Measurements from ENCODE around the gene NEMP1. TPM values are rescaled to one million over a fixed set of nuclear protein-coding genes. Genes with fewer than 3 reads are reported as not detected.
"Not testable (repeated sequence)": the region's sequence is repeated elsewhere in the genome, so short reads cannot be mapped to it uniquely, and the experiment has no call there.

NEMP1 gene
- total RNA-seq, 1 donor from 2014 or later = 32.0 TPM

DNA sequence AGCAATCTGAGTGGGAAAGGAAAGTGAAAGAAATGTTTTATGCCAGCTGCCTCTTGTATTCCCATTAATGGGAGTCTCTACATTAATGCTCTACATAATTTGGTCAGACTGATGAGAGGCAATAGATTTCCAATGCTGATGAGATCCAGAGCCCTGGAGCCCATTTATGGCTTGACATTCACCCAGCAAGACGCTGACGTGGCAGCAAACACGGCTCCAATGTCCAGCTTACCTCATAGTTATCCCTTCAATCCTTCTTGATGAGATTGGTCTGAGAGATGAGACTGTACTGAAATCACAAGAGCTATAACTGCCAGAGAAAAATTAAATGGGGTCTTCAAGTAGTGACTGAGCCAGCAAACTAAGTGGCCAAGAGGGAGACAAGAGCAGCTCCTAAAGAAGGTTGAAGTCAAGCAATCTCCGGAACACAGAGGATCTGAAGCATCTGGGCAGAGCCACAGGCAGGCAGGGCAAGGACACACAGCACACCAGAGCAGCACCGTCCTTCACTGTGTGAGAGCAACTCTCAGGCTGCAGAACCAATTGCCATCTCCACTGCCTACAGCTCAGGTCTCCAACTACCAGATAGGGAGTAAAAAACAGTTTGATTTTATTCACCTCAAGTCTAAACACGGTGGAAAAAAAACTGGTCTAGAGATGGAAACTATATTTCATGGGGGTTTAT, 21.4 kb downstream of the NEMP1 start:
- H3K4me3 Mint-ChIP-seq = no peak overlapping the region
- H3K27ac Mint-ChIP-seq = no peak overlapping the region

DNA sequence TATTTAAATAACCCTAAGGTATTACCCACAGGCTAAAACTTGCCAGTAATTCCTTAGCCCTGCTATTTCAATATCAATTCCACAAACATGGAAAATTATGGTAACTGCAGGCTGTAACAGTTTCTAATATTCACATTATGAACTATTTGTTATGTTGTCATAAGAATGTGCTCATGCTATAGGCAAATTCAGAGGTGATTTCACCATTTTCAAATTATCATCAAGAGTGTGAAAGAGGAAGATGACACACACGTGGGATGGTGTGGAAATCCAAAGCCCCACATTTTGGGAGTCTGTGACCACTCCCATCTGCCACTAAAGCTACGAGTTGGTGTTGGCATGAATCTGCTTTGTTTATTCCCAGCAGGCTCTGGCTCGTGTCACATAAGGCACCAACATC, 22.8 kb downstream of the NEMP1 start:
- peaks cover 21% of the 10 kb centered on the region for H3K36me3 Mint-ChIP-seq
- no peak for DNase-seq (ENCODE audit: extremely low spot score, unreplicated experiment)

More for the DNA sequence above, 21.4 kb downstream of the NEMP1 start:
- H3K9me3 Mint-ChIP-seq = no peaks in the 10 kb centered on the region
- peaks cover 23% of the 10 kb centered on the region for H3K36me3 Mint-ChIP-seq
- no peaks in the 10 kb centered on the region for H3K4me1 Mint-ChIP-seq (ENCODE audit: unreplicated experiment)
- TF ChIP-seq CTCF (conservative IDR thresholded peaks at IDR 0.05) = no peak
- H3K27me3 Mint-ChIP-seq = no peaks in the 10 kb centered on the region
- no peak for DNase-seq (ENCODE audit: extremely low spot score, unreplicated experiment)

DNA sequence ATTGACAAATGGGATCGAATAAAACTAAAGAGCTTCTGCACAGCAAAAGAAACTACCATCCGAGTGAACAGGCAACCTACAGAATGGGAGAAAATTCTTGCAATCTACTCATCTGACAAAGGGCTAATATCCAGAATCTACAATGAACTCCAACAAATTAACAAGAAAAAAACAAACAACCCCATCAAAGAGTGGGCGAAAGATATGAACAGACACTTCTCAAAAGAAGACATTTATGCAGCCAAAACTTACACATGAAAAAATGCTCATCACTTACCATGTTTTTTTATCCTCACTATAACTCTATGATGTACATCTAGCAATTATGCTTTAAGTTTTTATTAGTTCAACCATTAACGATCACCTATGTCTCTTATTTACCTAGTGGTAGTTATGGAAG, 24.7 kb downstream of the NEMP1 start:
- H3K27ac Mint-ChIP-seq, H3K4me3 Mint-ChIP-seq: not testable (repeated sequence)
- peaks cover 16% of the 10 kb centered on the region for H3K27me3 Mint-ChIP-seq

More for the DNA sequence above, 22.8 kb downstream of the NEMP1 start:
- Mint-ChIP-seq H3K27me3 (peaks cover 4% of the 10 kb centered on the region), H3K4me1 (ENCODE audit: unreplicated experiment) (no peaks in the 10 kb centered on the region), H3K27ac (no peak overlapping the region), H3K9me3 (no peaks in the 10 kb centered on the region), H3K4me3 (no peak overlapping the region)
- no peak for TF ChIP-seq CTCF (conservative IDR thresholded peaks at IDR 0.05)

GRCh38 chr12:57053146-57053545, 25.4 kb downstream of the NEMP1 start:
- H3K4me3 Mint-ChIP-seq; H3K4me1 Mint-ChIP-seq (ENCODE audit: unreplicated experiment); DNase-seq (ENCODE audit: extremely low spot score, unreplicated experiment); H3K9me3 Mint-ChIP-seq; H3K27ac Mint-ChIP-seq; H3K36me3 Mint-ChIP-seq: not testable (repeated sequence)
- peaks cover 21% of the 10 kb centered on the region for H3K27me3 Mint-ChIP-seq

More for the DNA sequence above, 24.7 kb downstream of the NEMP1 start:
- not testable (repeated sequence) for H3K4me1 Mint-ChIP-seq (ENCODE audit: unreplicated experiment); DNase-seq (ENCODE audit: extremely low spot score, unreplicated experiment); H3K9me3 Mint-ChIP-seq
- peaks cover 13% of the 10 kb centered on the region for H3K36me3 Mint-ChIP-seq

- no peaks in the 10 kb centered on the region for H3K4me1 Mint-ChIP-seq (ENCODE audit: unreplicated experiment)
- H3K27ac Mint-ChIP-seq = no peak overlapping the region
- no peak for TF ChIP-seq CTCF (conservative IDR thresholded peaks at IDR 0.05)
- no peaks in the 10 kb centered on the region for H3K9me3 Mint-ChIP-seq
- peaks cover 8% of the 10 kb centered on the region for H3K36me3 Mint-ChIP-seq
- H3K4me3 Mint-ChIP-seq = no peak overlapping the region
- no peak for DNase-seq (ENCODE audit: extremely low spot score, unreplicated experiment)
- H3K27me3 Mint-ChIP-seq = peaks cover 41% of the 10 kb centered on the region
Observed at GRCh38 chr12:57051011-57051410, 27.6 kb downstream of the NEMP1 start.

- peaks cover 50% of the 10 kb centered on the region for H3K27me3 Mint-ChIP-seq
- H3K27ac Mint-ChIP-seq = peak within 1 kb of the TSS; percentile 40
- H3K4me3 Mint-ChIP-seq = peak within 1 kb of the TSS; percentile 70
- no peak for TF ChIP-seq CTCF (conservative IDR thresholded peaks at IDR 0.05)
- H3K36me3 Mint-ChIP-seq = peaks cover 8% of the 10 kb centered on the region
- no peaks in the 10 kb centered on the region for H3K9me3 Mint-ChIP-seq
- H3K4me1 Mint-ChIP-seq (ENCODE audit: unreplicated experiment) = no peaks in the 10 kb centered on the region
- DNase-seq (ENCODE audit: extremely low spot score, unreplicated experiment) = no peak
Observed at GRCh38 chr12:57049890-57050289, 28.7 kb downstream of the NEMP1 start, which contains the start of gene MYO1A. TSS of gene MYO1A (minus strand) at chr12:57050129. CDS start at chr12:57048323, 1,806 bp downstream.

Data from type B pancreatic cell (in vitro differentiated cells).